HG03135 (cell line): ENCODE results near the gene TAF4B.
A peak's percentile ranks its signal among the peaks of the same experiment; 100 is the strongest.
"Not testable (repeated sequence)": the region's sequence is repeated elsewhere in the genome, so short reads cannot be mapped to it uniquely, and the experiment has no call there.

Source experiments
- ATAC-seq: cut with Tn5 transposase; IDR thresholded peaks from one replicate; pipeline ENCODE4 v1.9.1; 2021; ENCODE audit warnings: mild to moderate bottlenecking, moderate library complexity; ENCODE audit not compliant: unreplicated experiment

The TAF4B gene

GRCh38 chr18:26301681-26302080 is 75.4 kb downstream of the TAF4B start:
- no peak for ATAC-seq

DNA sequence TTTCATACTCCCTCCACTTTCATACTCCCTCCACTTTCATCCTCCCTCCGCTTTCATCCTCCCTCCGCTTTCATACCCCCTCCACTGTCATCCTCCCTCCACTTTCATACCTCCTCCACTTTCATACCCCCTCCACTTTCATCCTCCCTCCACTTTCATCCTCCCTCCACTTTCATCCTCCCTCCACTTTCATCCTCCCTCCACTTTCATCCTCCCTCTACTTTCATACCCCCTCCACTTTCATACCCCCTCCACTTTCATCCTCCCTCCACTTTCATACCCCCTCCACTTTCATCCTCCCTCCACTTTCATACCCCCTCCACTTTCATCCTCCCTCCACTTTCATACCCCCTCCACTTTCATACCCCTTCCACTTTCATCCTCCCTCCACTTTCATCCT is 77.0 kb downstream of the TAF4B start:
- not testable (repeated sequence) for ATAC-seq

DNA sequence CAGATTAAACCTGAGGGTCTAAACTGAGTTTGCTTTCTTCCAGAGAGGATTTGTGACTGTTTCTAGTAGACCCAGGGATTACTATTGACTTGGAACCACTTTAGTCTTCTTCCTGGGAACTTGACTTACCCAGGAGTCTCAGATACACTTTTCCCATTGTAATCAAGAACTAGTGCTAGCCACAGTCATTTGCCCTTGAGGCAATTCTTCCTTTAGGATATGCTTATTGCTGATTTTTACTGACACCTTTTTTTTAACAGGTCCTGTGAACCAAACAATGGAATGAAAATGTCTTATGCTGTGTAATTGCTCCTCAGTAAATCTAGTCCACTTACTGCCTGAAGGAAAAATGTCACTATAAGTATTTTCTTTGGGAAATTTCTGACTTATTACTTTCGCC is 78.3 kb downstream of the TAF4B start:
- ATAC-seq: no peak

DNA sequence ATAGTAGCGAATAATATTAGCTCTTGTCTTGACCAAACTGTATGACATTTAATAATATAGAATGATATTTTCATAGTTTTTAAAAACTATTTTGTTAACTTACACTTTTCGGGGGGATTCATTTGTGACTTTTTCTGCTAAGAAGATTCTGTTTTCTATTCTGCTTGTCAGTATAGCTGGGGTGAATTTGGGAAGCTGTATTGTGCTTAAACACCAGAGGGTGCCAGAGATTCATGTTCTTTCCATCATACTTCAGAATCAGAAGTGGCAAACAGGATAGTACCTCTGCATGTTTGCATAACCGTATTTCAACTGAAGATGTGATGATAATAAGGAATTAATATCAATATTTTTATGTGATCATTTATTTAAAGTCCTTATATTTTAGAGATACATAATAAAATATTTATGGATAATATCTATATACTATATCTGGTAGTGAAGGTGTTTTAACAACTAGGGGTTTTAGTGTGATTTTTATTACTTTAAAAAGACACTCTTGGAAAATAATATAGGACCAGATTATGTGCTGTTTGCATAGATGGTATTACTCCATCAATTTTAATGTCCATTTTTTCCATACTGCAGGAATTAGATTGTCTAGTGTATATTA is 81.0 kb downstream of the TAF4B start:
- peak; percentile 60 for ATAC-seq

DNA sequence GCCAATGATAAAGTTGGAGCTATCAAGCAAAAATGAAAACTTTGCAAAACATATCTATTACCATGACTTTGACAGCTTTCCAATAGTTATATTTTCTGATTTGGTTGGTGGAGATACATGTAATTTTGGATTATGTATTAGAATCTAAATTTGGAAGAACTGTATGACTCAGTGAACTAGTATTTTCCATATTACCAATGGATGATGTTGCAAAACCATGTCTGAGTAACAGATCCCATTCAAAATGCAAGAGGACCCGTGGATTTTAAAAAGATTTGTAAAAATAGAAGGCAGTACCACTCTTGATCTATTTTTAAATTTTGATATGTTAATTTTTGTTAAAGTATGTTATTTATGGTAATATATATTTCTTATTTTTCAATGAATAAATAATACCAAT is 83.0 kb downstream of the TAF4B start:
- no peak for ATAC-seq

GRCh38 chr18:26312199-26312598 is 86.0 kb downstream of the TAF4B start:
- ATAC-seq: no peak

DNA sequence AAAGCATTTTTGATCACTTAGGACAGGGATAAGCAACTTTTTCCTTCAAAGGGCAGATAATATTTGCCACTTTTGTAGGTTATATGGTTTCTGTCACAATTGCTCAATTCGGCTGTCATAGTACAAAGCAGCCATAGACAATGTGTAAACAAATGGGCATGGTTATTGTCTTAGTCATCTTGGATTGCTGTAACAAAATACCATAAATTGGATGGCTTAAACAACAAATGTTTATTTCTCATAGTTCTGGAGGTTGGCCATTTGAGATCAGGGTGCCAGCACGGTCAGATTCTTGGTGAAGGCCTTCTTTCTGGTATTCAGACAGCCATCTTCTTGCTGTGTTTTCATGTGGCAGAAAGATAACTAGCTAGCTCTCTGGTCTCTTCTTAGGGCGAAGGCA is 91.2 kb downstream of the TAF4B start:
- ATAC-seq: no peak

- ATAC-seq: no peak
Observed at GRCh38 chr18:26320686-26321085, 94.4 kb downstream of the TAF4B start.

GRCh38 chr18:26322890-26323653 is 96.8 kb downstream of the TAF4B start:
- no peak for ATAC-seq

GRCh38 chr18:26325771-26326170 is 99.5 kb downstream of the TAF4B start:
- no peak for ATAC-seq

GRCh38 chr18:26327062-26327461 is 100.8 kb downstream of the TAF4B start:
- ATAC-seq: no peak

DNA sequence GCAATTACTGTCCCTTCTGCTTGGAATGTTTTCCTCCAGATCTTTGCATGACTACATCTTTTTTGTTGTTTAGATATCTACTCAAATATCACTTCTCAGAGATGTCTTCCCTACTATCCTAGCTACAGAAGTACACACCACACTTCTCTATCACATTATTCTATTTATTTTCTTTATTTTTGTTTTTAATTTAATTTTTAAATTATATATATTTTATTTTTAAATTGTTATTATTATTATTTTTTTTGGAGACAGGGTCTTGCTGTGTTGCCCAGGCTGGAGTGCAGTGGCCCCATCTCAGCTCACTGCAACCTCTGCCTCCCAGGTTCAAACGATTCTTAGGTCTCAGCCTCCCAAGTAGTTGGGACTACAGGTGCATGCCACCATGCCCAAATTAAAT is 106.7 kb downstream of the TAF4B start:
- no peak for ATAC-seq

GRCh38 chr18:26335156-26335555 is 108.9 kb downstream of the TAF4B start:
- ATAC-seq: no peak

DNA sequence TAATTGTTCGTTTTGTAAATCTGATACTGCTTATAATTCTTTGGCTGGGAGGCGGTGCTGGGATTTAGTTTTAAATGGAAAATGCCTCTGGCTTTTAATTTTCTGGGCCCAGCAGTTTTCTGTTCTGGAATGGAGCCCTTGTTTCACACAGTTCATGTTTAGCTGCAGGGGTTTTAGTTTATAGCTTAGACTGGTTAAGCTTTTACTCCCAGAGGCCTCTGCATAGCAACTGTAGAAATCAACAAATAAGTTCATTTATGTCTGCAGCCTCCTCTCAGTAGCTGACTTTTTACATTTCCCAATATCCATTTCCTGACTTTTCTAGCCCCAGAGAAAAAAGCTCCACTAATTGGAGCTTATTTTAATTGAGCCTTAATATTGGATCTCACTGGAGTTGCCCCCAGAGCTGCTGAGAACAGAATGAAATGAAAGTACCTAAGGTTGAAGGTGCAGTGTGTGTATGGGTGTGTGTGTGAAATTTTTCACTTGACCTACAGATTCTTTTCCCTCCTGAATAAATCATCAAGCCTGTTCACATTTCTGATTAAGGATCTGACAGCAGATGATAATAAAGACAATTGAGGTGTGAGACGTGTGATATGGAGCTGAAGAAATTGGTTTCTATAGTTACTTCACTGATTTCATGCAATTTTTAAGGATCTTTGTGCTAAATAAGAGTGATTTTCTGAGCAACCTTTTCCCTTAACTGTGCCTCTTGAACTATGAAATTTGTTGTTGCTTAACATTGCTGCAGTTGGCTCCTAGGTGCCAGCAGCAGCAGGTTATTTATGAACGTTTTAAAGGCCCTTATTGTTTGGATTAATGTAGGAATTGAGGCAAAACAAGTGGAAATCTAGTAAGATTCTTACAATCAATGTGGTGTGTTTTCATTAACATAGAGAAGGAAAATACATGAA is 109.6 kb downstream of the TAF4B start:
- ATAC-seq: no peak

DNA sequence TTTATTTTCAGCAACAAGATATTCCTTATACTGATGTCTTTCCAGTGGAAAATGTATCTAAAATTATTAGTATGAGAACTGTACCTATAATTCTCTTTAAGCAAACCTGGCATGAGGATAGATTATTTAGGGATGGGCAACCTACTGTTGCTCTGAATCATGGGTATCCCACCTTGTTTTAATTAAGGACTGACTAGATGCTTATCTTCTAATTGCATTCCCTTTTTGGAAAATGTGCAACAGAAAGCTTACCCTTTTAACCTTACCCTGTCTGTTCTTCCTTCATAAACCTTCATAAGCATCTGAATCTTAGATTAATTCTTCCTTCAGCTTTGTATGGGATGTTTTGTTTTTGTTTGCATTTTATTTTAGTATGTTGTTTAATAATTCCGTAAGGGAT is 110.3 kb downstream of the TAF4B start:
- ATAC-seq: no peak

GRCh38 chr18:26342646-26343045 is 116.4 kb downstream of the TAF4B start:
- no peak for ATAC-seq

DNA sequence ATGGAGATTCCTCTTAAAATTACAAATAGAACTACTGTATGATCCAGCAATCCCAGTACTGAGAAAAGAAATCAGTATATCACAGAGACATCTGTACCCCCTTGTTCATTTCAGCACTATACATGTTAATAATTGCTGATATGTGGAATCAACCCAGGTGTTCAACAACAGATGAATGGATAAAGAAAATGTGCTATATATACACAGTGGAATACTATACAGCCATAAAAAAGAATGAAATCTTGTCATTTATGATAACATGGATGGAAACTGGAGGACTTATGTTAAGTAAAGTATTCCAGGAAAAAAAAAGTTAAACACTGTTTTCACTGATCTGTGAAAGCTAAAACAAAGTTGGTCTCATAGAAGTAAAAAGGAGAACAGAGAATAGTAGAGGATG is 124.7 kb downstream of the TAF4B start:
- no peak for ATAC-seq

DNA sequence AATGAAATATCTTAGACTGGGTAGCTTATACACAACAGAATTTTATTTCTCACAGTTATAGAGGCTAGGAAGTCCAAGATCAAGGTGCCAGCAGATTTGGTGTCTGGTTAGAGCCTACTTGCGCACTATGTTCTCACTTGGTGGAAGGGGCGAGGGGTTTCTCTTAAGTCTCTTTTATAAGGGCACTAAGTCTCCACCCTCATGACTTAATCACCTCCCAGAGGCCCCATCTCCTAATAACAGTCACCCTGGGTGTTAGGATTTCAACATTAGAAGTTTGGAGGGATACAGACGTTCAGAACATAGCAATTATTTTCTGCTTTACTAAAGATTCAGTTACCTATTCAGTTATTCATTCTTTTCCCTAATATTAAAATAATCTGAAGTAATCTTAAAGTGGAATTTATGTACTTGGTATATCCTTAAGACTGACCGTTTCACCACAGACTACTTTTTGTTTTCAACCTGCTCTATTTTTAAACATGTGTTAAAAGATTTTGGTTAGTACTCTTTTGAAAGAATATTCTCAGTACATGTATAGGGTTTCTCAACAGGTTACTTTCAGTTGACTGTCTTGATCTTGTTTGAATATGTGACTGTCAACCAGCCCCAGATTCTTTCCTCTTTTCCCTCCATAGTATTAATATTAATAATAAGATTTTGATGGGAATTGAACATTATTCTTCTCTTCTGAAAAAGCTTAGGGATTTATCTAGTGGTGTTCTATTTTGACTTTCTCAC is 130.0 kb downstream of the TAF4B start:
- peak; percentile 56 for ATAC-seq

GRCh38 chr18:26357960-26358359 is 131.7 kb downstream of the TAF4B start:
- no peak for ATAC-seq

DNA sequence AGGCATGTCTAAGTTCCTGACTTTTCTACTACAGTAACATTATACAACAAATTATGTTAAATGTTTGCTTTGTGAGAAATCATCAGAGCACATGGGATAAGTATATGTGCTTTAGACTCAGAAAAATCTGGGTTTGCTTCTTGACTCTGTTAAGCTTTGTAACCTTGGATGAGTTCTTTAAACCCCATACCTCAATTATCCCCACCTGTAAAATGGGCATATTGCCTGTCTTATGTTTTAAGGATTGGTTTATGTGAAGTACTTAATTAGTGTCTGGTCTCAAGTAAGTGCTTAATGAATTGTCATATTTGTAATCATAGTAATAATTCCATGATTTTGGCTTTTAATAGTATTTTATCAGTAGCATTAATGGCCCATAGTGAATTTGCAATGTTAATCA is 135.8 kb downstream of the TAF4B start:
- ATAC-seq: no peak

GRCh38 chr18:26367425-26367824 is 141.2 kb downstream of the TAF4B start:
- ATAC-seq: no peak
